LNCAP (cell line): ENCODE data around the gene BCAS3.

Experiments
- TF ChIP-seq, protein P1 (sequence below): fragments of 450-650 bp; IDR thresholded peaks from 2 replicates; pipeline ENCODE4 v1.5.1; 2017; ENCODE audit warnings: mild to moderate bottlenecking

The BCAS3 gene

DNA sequence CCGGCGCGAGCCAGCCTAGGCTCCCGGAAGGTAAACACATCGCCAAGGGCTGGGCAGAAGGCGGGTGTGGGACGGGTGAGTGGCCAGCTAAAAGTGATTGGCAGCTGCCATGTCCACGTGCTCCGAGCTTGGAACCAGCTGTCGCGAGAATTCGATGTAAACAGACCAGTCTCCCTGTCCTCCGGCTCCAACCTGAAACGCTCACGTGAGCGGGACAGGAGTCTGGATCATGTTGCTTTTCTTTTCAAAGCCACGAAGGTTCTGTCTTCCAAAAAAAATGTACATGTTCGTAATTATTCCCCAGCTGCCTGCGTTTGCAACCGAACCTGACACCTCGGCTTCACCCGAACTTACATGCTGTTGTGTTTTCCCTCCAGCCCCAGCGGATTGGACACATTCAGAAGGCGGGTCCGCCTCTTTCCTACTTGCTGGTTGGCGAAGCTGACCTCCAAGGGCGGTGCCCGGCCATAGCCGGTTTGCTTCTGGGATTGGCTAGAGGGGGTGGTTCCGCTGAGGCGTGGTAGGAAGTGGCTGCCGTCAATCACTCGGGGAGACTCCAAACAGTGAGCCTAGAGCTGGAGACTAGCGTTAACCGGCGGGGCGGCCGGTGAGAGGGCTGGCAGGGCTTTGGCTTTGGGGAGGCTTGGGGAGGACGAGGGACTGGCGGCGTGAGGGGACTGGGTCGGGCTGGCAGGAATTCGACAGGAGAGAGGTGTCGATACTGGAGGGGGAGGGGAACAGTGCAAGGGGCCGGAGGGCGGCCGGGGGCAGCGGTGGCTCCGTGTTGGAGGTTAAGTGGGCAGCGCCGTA lies at the start of gene BCAS3:
Gene BCAS3, plus strand, starts transcription at position 544 of the 810 bp plus-strand sequence.
- TF ChIP-seq, protein P1, sequence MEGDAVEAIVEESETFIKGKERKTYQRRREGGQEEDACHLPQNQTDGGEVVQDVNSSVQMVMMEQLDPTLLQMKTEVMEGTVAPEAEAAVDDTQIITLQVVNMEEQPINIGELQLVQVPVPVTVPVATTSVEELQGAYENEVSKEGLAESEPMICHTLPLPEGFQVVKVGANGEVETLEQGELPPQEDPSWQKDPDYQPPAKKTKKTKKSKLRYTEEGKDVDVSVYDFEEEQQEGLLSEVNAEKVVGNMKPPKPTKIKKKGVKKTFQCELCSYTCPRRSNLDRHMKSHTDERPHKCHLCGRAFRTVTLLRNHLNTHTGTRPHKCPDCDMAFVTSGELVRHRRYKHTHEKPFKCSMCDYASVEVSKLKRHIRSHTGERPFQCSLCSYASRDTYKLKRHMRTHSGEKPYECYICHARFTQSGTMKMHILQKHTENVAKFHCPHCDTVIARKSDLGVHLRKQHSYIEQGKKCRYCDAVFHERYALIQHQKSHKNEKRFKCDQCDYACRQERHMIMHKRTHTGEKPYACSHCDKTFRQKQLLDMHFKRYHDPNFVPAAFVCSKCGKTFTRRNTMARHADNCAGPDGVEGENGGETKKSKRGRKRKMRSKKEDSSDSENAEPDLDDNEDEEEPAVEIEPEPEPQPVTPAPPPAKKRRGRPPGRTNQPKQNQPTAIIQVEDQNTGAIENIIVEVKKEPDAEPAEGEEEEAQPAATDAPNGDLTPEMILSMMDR, result no peak

GRCh38 chr17:60628252-60628889 lies 49.3 kb upstream of the BCAS3 start:
- TF ChIP-seq, protein P1, result no peak

DNA sequence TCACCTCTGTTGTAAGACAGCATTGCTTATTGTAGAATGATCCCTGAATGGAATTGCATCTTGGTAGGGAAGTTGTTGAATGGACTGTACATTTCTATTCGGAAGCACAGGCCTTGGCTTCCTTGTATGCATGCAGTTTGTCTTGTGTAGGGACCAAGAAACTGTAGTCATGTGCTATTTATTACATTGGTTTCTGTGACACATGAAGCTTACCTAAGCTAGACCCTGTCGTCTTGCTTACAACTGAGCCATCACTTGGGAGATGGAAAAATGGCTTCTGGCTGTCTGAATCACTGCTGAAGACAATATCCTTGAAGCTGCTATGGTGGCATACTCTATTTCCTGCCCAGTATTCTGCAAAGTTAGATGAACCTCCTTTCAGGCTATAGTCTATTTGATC lies 48.5 kb upstream of the BCAS3 start:
- TF ChIP-seq, protein P1, result no peak

GRCh38 chr17:60630352-60630751 lies 47.3 kb upstream of the BCAS3 start:
- TF ChIP-seq, protein P1, result no peak

DNA sequence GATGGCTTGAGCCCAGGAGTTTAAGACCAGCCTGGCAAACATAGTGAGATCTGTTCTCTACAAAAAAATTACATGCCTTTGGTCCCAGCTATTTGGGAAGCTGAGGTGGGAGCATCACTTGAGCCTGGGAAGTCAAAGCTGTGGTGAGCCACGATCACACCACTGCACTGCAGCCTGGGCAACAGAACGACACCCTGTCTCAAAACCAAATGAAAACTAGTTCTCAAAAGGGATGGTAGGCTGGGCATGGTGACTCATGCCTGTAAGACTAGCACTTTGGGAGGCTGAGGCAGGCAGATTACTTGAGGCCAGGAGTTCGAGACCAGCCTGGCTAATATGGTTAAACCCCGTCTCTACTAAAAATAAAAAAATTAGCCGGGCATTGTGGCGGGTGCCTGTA lies 46.5 kb upstream of the BCAS3 start:
- TF ChIP-seq, protein P1, result no peak

GRCh38 chr17:60637683-60638082 lies 40.0 kb upstream of the BCAS3 start:
- TF ChIP-seq, protein P1, result no peak

- TF ChIP-seq, protein P1, result 0 out of 2 replicates have a peak, but pooled peaks have one; percentile 23
Observed at GRCh38 chr17:60639019-60639330, 38.7 kb upstream of the BCAS3 start.
